Activated naive CD4-positive, alpha-beta T cell (primary cell): ENCODE measurements around the gene DNLZ.

Experiments used
- DNase-seq, 4 experiments: peaks; one replicate each; lab custom pipeline; 2025; lab: John Stamatoyannopoulos, UW

Gene DNLZ

DNA sequence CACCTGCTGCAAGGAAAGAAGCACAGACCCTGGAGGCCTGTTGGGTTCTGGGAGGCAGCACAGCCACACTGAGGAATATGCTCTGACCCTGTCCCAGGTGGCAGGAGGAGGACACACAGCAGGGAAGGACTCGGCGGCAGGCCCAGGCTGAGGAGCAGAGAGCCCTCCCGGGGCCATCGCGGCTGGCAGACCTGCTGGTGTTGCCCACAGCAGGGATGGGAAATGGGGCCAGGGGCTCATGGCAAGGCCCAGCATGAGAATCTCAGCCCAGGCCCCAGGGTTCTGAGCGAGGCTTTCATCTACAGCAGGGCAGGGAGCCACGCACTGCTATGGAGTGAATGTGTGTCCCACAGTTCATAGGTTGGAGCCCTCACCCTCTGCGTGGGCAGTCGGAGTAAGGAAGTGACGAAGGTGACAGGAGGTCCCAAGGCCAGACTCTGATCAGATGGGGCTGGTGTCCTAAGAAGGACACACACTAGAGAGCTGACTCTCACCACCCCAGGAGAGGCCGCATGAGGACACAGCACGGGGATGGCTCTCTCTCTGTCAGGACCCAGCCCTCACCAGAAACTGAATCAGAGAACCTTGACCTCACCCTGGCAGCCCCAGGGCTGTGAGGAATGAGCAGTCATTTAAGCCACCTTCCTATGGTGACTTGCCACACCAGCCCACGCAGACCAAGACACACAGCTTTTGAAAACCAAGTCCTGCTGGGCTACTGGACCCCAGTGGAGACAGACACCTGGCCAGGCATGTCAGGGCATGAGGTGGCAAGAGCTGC lies 46.5 kb downstream of the DNLZ start:
- no peak for DNase-seq

DNA sequence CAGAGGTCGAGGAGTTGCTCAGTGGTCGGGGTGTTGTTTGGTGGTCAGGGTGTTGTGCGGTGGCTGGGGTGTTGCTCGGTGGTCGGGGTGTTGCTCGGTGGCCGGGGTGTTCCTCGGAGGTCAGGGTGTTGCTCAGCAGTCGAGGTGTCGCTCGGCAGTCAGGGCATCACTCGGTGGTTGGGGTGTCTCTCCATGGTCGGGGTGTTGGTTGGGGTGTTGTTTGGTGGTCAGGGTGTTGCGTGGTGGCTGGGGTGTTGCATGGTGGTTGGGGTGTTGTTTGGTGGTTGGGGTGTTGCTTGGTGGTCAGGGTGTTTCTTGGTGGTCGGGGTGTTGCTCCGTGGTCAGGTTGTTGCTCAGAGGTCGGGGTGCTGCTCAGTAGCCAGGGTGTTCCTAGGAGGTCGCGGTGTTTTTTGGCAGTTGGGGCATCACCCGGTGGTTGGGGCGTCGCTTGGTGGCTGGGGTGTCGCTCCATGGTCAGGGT lies 47.2 kb downstream of the DNLZ start:
- no peak for DNase-seq

GRCh38 chr9:136314944-136315343 lies 48.6 kb downstream of the DNLZ start:
- no peak for DNase-seq

DNA sequence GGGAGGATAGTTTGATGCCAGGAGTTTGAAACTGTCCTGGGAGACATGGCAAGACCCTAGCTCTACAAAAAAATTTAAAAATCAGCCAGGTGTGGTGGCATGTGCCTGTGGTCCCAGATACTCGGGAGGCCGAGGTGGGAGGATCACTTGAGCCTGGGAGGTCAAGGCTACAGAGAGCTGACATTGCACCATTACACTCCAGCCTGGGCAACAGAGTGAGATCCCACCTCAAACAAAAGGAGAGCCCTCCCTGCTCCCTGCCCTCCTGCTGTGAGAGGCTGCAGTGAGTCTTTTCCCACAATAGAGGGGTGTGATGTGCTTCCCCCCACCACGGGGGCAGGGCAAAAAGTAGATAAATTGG lies 49.5 kb downstream of the DNLZ start:
- DNase-seq, result no peak

- DNase-seq, result no peak
These were observed 50.2 kb downstream of the DNLZ start for GRCh38 chr9:136313111-136314055.

DNA sequence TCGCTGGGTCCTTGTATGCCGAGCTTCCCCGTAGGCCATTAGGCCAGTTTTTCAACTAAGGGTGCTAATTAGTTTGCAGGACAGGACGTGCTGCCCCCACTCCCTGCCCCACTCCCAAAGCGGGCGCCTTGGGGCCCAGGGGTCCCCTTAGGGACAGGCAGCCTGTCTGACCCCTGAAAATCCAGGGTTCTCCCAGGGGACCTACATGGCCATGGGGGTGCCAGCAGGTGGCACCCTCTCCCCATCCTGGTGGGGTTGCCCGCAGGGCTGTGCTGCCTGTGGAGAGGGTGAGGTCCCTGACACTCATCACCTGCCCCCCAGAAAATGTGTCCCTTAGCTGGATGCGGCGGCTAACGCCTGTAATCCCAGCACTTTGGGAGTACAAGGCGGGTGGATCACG lies 51.1 kb downstream of the DNLZ start:
- DNase-seq, result peak in 1 of 4 experiments; percentile 27

DNA sequence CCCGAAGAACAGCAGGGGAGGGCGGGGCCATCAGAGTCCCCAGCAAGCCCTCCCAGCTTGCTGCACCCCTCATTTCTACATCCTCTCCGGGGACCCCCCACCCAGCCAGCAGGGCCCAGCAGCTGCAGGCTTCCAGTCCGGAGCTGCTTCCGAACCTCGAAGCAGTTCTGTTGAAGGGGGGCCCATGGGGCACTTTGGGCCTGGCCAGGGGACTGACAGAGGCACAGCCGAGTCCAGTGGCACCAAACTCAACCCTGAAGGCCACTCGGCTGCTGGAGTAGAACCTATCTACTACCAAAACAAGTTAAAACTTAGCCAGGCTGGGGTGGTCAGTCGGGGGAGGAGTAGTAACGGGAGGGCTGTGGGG lies 51.6 kb downstream of the DNLZ start:
- no peak for DNase-seq

GRCh38 chr9:136311051-136312008 lies 52.2 kb downstream of the DNLZ start:
- DNase-seq, result no peak

GRCh38 chr9:136310273-136311030 lies 53.1 kb downstream of the DNLZ start:
- DNase-seq, result no peak

GRCh38 chr9:136309806-136310220 lies 53.7 kb downstream of the DNLZ start:
- no peak for DNase-seq
